GM18909 (cell line): ENCODE data around the gene CDKN2AIPNL.
"Not testable (repeated sequence)": the region's sequence is repeated elsewhere in the genome, so short reads cannot be mapped to it uniquely, and the experiment has no call there.

ENCODE experiments used
- ATAC-seq: cut with Tn5 transposase; IDR thresholded peaks from one replicate; pipeline ENCODE4 v1.9.1; 2021; ENCODE audit warnings: mild to moderate bottlenecking; ENCODE audit not compliant: unreplicated experiment, poor library complexity

The CDKN2AIPNL gene

DNA sequence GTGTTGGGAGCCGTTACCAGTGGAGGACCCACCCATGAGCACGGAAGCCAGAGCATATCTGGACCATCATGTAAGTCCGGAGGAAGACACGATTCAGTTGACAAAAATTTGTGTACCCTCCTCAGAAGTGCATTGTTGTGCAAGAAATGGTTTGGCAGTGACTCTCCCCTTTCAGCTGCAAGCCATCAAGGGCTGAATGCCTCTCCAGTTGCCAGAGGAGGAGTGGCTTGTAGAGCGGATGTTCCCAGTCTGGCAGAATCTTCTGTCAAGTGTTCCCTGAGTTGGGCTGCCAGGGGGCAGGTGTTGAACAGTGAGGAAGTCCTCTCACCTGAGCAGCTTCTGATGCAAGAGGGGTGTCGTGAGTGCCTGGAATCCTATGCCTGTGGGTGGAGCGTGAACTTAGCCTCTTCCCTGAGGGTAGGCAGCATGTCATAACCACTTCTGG is 27.6 kb upstream of the CDKN2AIPNL start:
- ATAC-seq: no peak

DNA sequence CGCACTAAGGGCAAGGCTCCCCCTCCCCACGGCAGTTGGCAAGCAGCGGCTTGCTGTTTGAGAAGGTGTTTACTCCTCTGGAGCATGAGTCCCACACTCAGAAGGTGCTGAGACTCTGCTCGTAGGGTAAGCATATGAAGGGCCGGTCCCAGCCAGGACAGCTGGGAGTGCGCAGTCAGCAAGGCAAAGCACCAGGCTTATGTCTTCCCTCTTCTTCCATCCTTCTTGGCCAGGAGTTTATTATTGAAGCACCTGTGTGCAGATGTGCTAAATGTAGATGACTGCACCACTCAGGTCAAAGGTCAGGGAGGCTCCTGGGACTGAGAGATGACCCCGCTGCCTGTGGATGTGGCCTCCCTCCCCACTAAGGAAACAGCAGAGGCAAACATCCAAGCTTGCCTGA is 27.0 kb upstream of the CDKN2AIPNL start:
- no peak for ATAC-seq

DNA sequence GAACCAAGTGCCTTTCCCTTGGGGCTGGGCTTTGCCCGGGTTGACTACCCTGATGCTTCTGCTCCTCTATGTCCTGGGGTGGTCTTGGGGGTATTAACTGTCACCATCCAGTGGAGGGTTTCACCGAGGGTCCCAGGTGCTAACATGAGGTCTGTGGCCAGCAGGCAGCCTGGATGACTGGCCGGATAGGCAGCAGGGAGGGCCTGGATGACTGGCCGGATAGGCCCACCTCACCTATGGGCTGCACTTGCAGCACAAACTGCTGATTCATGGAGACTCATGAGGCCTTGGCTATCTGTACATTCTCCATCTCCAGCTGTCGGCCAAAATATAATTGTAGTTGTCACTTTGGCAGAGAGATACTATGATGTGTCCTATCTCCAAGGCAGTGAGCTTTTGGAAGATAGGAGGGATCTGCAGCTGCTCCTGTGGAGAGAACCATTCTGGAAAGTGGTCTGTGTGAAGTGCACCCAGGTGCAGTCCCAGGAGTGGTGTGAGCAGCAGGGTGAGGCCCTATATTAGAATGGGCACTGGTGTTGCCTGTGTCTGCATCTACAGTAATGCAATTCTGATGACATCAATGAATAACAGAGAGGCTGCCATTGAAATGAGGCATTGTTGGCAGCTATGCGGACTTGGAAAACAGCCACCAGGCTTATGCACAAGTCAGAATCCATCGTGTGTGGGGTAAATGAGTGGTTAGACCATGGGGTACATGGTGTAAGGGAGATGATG is 26.3 kb upstream of the CDKN2AIPNL start:
- no peak for ATAC-seq

- no peak for ATAC-seq
Observed at GRCh38 chr5:134437340-134437846, 25.7 kb upstream of the CDKN2AIPNL start.

- ATAC-seq: peak; percentile 90
Observed at GRCh38 chr5:134436523-134437339, 25.1 kb upstream of the CDKN2AIPNL start.

GRCh38 chr5:134435560-134435959 is 23.9 kb upstream of the CDKN2AIPNL start:
- ATAC-seq: no peak

DNA sequence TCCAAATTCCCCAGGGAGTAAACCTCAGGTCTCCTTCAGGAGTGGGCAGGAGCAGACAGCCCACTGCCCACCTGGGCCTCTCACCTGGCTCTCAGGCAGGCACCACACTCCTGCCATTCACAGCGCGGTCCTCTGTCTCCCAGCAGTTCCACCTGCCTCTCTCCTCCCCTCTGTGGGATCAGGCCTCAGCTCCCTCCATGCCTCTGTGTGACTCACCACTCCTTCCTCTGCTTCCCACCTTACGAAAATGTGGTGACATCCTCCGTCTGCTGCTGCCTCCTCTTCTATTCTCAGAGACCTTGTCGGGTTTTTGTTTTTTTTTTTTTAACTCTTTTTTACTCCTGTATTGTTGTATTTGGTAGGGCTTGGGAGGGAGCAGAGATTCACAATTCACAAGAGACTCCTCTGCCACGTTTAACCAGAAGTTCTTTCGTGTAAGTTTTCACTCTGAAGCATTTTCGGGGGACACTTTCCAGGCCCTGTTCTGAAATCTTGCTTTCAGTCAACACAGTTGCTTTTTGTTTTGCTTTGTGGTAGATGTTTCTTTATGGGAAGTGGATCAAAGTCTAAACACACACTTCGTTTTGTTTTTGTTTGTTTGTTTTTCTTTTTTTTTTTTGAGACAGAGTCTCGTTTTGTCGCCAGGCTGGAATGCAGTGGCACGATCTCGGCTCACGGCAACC is 21.1 kb upstream of the CDKN2AIPNL start:
- no peak for ATAC-seq

GRCh38 chr5:134432174-134432573 is 20.5 kb upstream of the CDKN2AIPNL start:
- ATAC-seq: no peak

DNA sequence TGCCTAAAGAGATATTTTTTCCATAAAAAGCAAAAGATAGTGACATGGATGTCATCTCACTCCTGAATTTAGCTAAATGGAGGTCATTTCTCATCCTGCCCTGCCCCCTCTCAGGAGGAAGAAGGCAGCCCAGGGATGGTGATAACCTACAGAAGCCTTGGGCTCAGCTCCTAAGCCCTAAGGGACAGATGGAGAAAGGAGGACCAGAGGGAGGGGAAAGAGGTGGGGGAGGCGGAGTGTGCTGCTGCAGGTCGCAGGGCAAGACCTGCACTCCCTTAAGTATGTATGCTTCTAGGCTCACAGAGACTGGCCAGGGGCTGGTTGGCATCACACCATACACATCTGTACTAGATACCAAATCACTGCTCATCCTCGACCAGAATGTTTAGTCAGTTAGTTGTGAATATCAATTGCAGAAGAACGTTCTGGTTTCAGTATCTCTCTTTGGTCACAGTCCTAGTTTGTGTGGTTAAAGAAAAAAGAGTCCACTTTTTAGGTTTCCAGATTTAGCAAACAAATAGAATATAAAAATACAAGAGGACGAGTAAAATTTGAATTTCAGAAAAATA is 18.4 kb upstream of the CDKN2AIPNL start:
- ATAC-seq: no peak

GRCh38 chr5:134427540-134428041 is 15.9 kb upstream of the CDKN2AIPNL start:
- ATAC-seq: no peak

GRCh38 chr5:134426361-134426760 is 14.7 kb upstream of the CDKN2AIPNL start:
- ATAC-seq: no peak

GRCh38 chr5:134423376-134423775 is 11.7 kb upstream of the CDKN2AIPNL start:
- no peak for ATAC-seq

GRCh38 chr5:134422791-134423365 is 11.2 kb upstream of the CDKN2AIPNL start:
- ATAC-seq: no peak

- not testable (repeated sequence) for ATAC-seq
Observed at GRCh38 chr5:134421038-134421437, 9.4 kb upstream of the CDKN2AIPNL start.

DNA sequence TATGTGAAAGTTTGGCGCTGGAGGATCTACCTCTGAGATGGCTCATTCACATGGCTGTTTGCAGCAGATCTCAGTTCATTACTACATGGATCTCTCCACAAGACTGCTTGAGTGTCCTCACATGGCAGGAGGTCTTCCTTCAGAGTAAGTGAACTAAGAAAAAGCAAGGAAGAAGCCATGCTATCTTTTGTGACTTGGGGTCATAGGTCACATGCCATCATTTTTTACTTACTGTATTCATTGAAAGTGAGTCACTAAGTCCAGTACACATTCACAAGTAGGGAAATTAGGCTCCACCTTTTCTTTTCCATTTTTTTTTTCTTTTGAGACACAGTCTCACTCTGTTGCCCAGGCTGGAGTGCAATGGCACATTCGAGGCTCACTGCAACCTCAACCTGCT is 8.7 kb upstream of the CDKN2AIPNL start:
- no peak for ATAC-seq

DNA sequence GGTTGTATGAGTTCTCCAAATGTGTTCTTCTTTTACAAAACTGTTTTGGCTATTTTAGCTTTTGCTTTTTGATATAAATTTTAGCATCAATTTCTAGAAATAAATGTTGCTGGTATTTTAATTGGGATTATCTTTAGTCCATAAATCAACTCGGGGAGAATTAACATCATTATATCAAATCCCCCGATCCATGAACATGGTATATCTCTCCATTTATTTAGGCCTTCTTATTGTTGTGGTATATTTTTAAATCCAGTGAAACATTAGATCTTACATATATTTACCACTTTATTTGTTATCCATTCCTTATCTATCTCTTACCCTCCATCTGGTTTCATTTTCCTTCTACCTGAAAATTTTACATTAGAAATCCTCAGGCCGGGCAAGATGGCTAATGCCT is 7.3 kb upstream of the CDKN2AIPNL start:
- ATAC-seq: no peak

DNA sequence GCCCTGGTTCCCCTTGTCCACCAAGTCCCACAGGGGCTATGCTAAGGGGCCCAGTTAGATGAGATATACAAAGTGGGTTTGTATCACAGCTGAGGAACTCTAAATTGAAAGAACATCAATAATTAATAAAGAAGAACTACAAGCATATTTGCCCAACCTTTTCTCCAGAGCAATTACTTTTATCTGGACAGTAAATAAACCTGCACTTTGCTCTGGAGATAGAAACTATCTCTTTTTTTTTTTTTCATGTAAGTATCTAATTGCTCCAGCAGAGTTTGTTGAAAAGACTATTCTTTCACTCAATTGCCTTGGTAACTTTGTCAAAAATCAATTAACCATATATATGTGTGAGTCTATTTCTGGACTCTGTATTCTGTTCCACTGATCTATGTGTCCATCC is 6.0 kb upstream of the CDKN2AIPNL start:
- no peak for ATAC-seq

GRCh38 chr5:134413046-134413445 is 1.4 kb upstream of the CDKN2AIPNL start:
- no peak for ATAC-seq

DNA sequence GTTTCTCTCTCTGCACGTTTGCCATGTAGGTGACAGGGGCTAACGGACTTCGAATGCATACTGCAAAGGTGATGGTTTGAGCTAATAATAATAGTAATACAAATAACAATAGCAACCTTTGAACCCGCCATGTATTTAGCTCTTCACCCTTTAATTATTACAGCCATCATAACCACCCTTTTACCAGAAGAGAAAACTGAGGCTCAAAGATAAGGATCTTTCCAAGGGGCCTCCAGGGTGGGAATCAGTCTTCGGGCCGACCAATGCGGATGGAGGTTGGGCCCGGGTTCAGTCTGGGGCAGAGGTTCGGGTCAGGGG is 494 bp downstream of the CDKN2AIPNL start:
- ATAC-seq: no peak

DNA sequence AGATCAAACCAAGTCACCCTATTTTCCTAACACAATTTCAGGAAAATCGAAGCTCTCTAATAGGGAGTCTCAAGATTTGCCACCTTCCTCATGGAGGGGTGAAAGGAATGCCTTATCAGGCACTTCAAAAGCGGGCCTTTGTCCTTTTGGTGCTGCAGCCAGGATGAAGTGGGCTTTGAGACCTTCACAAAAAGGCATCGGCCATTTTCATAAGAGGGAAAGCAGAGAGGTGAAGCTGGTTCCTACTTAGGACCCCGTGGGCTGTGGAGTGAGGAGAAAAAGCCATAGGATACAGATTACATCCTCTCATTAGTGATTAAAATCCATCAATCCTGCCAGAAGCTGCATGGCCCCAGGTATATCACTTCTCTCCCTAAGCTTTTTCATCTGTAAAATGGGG is 859 bp downstream of the CDKN2AIPNL start:
- no peak for ATAC-seq
